Stimulated activated CD4-positive, alpha-beta T cell treated with anti-CD3 and anti-CD28 coated beads, Interleukin-12 subunit alpha, Interleukin-12 subunit beta, amount 100 ng/mL, for 24 hours (primary cell): ENCODE data around the gene FIGNL2.

ENCODE experiments used
- DNase-seq, 2 experiments: peaks; one replicate each; pipeline ENCODE4 v3.0.0-alpha.2; 2020; ENCODE audit warnings: low read depth in 2 of 2

Gene FIGNL2

DNA sequence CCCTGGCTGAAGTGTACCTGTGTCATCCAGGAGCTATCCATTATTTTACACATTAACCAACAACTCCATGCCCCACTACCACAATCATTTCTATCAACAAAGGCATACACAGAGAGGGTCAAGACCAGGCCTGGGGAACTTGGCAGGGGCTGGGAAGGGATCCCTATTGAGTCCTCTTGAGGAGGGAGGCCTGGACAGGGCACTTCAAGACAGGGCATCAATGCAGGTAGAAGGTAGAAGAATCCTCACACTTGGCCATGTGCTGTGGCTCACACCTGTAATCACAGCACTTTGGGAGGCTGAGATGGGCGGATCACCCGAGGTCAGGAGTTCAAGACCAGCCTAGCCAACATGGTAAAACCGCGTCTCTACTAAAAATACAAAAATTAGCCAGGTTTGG, 26.0 kb upstream of the FIGNL2 start:
- DNase-seq: no peak

DNA sequence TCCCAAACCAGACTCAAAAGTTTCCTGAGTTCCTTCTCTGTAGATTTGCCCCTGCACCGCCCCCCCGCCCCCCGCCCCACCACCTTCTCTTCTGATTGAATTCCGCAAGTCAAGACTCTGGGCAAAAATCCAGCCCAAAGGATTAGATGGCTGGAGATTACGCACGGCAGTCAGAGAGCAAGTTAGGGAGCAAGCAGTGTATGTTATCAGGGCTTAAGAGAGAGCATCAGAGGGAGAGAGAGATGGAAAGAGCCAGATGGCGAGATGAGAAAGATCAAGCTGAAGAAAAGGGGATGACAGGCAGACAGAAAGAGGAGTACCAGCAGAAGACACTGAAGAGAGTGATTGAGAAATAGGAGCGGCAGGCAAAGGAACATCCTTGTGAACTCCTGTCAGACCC, 25.5 kb upstream of the FIGNL2 start:
- no peak for DNase-seq

DNA sequence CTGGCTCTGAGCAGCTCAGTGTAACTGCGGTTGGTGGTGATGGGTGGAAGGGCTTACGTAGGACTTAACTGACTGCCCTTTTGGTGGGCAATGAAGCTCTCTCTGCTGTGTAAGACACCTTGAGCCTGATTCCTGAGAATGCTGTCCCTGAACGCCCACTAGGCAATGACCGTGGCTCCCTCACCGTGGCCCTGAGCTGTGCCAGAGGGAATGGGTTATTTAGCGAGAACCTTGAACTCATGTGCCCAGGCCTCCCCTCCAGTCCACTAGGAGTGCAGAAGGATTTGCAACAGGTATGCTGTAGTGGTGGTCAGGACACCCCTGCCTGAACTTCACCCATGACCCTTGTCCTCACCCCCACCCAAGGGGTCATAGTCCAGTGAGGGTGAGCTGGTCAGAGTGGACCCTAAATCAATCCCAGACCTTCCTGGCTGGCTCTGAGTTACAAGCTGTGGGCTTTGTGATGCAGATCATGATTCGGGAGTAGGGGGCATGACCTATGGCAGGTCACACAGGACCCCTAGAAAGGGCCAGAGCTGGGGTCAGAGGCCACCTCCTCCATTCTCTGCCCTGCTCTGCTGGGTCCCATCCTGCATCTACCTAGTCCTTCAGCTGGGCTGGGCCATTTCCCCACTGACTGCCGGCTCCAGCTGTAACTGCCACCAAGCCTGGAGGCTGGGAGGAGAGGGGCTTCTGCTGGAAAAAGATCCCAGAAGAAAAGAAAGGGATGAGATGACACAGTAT, 24.9 kb upstream of the FIGNL2 start:
- DNase-seq: no peak

DNA sequence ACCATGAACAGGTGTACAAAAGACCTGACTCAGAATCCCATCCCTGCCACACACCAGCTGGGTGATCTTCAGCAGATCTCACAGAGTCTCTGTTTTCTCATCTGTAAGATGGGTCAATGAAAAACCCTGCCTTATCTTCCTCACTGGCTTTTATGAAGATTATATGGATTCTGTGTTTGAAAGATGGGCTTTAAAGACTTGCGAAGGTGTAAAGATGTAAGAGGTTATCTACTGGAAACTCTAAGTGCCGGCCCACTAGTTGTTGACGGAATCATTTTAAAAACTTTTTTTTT, 24.1 kb upstream of the FIGNL2 start:
- DNase-seq: no peak

DNA sequence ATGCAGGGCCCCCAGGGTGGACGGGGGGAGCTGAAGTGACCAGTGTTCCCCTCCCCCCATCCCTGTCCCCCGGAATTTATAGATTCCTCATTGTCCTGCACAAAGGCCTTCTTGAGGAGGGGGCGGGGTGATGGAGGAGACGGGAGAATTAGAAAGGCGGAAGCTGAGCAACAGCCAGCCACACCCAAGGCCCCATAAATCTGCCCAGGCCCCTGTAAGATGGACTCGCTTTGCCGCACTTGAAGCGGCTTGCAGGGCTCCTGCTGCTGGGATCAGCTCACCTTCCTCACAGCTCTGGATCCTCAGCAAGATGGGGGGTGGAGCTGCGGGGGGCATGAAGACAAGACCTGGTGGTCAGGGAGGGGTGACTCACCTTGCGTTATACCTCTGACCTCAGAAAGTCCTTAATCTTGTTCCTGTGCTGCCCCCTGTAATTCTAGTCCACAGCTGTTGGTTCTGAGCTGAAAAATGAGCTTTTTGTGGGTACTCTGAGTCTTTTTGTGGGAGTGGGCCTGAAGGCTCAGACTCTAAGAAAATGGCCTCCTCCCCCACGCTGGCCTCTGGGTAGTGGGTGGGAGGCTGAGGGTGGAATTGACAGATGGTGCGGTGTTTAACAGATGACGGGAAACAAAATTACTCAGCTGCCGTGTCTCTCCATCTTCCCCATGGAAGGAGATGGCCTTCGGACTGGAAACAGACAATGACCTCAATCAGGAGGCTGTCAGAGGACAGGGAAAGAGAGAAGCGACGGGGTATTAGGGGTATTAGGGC, 23.6 kb upstream of the FIGNL2 start:
- DNase-seq: no peak

DNA sequence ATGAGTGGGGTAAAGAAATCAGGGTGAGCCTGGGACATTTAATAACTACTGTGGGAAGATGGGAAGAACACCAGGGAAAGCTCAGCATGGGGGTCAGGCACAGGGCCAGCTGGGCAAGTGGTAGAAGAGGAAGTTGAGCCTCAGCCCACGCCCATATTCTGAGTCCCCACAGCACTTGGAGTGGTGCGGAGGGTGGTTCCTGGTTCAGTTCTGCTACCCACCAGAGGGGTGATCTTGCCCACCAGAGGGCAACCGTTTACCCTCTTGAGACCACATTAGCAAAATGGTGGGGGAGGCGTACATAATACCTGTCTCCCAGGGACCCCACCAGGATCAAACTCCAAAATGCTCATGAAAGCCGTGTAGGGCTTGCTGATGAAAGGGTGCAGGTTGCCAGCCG, 22.6 kb upstream of the FIGNL2 start:
- no peak for DNase-seq

DNA sequence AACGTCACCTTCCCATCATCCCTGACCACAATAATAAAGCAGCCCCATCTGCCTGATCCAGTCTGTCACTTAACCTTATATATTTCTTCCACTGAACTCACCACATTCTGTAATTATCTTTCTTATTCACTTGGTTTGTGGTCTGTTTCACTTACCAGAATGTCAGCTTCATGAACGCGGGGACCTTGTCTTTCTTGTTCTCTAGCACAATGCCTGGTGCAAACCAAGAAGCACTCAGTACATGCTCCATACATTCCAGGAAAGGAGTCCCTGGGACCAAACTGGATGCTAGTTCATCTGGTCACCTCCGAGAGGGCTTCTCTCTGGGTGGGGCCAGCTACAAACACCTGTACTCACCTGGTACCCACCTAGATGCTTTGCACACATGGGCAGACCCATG, 22.0 kb upstream of the FIGNL2 start:
- DNase-seq: no peak

DNA sequence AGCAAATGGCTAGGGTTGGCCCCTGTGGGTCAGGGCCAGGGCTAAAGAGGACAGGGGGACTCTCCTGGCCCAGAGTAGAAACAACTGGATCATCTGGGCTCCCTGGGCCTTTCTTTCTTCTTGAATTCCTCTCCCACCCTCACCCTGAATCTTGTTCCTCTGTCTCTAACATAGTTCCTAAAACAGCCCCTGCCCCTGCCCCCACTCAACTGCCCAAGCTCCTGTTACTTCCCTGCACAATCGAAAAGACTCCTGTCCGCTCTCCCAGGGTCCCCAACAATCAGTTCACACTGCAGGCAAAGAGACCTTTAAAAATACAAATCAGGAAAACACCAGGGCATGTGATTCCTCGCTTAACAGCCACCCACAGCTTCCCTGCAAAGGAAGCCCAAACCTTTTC, 21.4 kb upstream of the FIGNL2 start:
- no peak for DNase-seq

DNA sequence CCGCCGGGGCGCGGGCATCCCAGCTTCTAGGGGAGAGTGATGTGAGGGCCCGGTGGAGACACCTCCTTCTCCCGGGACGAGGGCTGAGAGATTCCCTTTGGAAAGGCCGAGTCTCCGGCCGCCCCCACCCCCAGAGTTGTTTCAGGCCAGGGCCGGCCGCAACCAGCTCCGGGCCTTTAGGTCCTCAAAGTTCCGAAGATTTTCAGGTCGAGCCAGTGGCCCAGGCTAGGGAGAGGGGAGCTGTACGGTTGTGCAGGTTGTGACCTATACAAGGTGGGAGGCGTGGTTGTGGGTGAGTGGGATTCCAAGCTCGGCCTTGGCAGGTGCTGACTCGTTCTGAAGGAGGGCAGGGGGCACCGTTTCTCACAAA, 21.0 kb upstream of the FIGNL2 start:
- no peak for DNase-seq

DNA sequence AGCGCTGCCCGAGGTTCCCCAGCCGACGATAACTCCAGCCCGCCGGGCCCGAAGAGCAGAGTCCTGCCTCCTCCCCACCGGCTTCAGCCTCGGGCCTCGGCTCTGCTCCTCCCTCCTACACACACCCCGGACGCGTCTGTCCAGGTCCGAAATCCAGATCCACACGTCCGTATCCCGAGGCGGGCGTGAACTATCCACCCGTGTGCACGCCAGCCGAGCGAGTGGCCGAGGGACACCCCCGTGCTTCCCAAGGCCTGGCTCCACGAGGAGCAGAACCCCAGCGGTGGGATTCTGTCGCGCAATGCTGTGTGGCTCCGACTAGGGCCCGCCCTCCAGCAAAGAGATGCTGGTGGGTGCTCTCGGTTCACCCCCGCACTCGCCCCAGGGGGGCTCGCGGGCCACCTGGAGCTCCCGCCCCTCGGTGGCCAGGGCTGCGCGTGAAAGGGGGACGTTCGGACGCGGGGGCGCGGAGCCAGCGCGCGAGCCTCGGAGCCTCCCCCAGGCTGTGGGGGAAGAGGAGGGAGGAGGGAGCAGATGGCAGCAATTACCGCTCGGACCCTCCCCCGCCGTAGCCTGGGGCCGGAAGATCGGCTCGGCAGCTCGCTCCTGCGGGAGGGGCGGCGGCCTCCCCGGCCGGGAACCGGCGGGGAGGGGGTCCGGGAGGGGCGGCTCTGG, 20.4 kb upstream of the FIGNL2 start:
- no peak for DNase-seq

DNA sequence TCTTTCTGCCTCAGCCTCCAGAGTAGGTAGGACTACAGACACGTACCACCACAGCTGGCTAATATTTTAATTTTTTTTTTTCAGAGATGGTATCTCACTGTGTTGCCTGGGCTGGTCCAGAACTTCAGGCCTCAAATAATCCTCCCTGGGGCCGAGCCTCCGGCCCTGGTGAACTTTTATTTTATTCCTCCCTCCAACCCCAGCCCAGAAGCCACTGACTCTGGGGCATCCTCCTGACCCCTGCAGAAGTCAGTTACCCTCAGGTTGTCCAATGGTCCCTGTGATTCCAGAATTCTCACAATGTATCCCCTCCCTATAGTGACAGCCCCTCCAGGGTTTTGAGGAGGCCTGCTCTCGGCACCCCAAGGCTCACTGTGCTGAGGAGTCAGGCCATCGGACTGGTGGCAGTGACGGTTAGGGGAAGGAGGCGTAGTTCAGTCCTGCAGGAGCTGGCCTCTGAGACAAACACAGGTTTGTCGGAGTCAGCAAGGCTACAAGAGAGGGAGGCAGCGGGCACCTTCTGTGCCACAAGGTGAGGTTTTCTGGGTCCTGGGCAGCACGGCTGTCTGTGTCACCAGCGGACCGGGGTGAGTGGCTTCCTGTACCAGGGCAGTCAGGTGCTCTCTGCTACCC, 19.4 kb upstream of the FIGNL2 start:
- DNase-seq: no peak

DNA sequence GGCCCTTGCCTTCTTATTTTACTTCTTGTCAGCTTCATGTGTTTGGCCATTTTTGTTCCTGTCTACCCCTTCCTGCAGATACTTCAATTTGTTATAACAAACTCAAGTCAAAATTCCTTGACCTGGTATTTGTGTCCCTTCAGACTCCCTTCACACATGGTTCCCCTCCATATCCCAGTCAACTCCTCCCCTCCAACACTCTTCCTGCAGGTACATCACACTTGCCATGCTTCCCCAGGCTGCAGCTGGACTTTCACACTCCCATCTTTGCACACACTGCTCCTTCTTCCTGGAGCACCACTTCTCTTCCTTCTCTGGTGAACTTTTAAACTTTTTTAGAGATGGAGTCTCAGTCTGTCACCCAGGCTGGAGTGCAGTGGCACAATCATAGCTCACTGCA, 18.9 kb upstream of the FIGNL2 start:
- no peak for DNase-seq

DNA sequence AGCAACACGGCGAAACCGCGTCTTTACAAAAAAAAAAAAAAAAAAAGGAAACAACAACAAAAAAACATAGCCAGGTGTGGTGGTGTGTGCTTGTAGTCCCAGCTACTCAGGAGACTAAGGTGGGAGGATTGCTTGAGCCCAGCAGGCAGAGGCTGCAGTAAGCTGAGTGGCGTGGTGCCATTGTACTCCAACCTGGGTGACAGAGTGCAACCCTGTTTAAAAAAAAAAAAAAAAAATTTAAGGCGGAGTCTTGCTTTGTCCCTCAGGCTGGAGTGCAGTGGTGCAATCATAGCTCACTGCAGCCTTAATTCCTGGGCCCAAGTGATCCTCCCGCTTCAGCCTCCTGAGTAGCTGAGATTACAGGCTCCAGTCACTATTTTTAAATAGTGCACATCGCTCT, 18.2 kb upstream of the FIGNL2 start:
- DNase-seq: no peak

DNA sequence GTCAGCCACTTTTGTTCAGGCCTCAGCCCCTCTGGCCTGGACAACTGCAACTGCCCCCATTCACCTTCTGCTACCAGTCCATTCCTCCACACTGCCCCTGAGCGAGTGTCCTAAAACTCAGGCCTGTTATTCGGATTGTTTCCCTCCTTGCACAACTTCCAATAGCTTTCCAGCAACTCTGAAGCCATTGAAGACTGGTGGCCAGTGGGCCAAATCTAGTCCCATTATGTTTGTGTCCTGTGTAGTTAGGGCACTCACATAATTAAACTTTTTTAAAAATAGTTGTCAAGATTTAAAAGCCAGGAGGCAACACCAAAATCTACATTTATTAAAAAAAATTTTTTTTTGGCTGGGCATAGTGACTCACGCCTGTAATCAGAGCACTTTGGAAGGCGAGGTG, 17.8 kb upstream of the FIGNL2 start:
- no peak for DNase-seq

DNA sequence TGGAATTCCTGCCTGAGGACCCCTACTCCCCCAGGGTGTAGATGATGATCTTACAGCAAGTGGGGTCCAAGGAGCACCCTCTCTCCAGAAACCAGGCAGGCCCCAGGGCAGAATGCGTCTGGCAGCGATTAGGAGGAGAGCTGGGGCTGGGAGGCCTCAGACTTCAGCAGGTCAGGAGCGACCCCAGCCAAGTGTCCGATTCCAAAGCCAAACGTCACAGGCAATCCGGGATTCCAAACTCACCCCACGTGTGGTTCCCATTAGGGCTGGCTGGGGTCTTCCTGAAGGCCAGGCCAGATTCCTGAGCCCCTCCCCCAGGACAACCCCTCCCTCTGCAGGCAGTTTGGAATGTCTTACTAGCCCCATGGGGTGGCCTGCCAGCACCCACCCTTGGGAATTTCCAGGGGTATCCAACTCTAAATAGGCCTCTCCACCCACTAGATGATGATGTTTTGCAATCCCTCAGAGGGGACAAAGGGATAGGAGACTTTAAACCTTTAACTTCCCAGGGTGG, 17.3 kb upstream of the FIGNL2 start:
- DNase-seq: no peak

DNA sequence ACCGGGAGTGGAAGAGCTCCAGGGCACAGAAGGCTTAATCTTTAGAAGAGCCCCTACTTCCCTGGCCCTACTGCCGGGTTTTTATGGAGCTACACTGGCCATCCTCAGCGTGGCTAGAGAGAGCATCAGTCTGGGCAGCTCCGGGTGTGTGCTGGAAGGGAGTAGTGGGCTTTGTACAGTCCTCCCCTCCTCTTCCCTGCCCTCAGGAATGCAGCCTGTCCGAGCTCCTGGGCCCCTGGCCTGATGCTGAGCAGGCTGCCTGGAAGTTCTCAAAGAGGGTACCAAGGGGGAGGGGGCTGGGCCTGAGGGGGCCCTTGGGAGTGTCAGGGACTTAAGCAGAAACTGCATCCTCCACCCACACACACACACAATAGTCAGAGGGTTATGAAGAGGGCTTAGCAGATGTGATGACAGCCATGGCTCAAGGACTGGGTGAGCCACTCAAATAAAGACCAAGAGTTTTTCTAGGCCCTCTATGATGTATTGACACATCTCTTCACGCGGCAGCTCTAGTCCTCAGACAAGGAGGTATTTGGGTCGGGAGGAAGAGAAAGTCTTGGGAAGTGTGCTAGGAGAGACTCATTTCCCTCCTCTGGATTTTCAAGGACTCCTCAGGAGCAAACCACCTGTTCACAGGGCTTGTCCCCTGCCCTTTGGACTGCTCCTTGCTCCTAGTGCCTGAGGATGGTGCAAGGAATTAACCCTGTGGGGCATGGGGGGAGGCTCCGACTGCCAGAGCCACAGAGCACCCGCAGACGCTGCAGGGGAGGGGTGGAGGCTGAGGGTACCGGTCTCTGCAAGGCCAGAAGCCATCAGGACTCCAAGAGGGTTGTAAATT, 16.5 kb upstream of the FIGNL2 start:
- no peak for DNase-seq

DNA sequence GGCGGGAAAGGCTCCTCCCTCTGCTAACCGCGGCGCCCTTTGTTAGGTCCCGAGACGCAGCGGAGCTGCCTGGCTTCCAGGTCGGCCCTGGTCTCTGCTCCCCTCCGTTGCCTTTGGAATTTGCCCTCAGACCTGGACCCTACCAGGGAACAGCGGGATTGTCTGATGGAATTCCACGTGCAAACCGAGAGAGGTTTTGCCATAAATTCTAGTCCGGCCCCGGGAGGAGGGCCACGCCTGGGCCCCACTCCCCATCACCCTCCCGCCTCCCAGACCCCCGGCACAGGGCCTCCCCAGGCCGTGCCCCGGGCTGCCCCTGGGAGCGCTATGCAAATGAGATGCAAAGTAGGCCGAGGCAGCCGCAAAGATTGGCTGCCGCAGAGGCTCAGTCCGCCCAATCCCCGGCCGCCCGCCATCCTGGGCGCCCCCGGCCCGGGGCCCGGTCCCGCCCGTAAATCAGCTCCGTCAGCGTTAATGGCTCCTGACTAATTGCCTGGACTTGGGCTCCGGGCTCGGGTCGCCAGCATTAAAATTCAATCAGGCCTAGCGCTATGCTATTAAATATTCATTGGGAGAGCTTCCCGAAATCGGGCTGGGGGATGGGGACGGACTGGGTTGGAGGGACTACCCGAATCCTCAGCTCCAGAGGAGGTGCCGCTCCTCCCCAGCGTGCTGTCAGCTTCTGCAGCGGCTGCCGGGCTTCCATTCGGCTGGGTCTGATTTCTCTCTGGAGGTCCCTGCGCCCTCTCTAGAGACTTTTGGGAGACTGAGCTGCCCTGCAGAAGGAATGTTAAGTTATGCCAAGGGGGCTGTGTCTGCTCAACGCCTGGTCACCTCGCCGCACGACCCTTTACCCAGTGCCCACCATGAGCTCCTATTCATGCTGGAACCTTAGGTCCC, 15.7 kb upstream of the FIGNL2 start:
- DNase-seq: peak; percentile 10 to 32

DNA sequence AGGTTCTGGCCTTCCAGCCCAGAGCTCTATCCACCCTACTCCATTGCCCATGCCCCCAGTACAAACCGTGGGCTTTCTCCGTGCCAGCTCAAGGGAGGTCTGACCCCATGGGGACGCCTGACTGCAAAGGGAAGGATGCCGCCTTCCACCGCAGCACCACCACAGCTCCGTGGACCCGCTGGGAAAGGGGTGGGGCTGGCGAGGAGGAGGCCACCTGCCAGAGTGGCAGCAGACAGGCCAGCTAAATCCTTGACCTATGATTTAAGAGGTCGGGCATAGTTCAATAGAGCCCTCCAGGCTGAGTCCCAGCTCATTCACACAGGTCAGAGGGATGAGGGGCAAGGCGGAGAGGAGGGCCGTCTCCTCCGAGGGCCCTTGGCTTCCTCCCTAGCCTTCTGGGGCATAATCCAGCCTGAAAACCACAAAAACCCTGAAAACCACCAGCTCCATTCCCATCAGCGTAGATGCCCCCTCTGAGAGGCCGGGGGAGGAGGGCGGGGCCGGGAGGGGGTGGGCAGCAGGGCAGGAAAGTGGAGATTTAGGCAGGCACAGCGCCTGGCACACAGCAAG, 14.9 kb upstream of the FIGNL2 start:
- no peak for DNase-seq

DNA sequence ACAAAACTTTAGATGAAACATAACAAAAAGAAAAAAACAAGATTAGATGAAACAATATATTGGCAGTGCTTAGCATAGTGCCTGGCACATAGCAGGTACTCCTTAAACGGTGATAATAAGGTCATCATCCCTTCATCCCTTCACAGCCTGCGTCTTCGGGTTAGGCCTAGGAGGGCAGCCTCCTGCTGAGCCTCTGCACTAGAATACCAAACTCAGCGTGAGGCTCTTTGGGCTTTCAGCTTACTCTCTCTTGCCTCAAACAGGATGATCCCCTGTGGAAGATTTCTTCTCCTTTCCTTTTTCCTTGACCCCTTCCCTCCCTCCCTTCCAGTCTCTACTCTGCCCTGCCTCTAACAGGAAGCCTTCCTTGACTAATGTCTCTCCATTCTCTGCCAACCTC, 14.4 kb upstream of the FIGNL2 start:
- DNase-seq: no peak

DNA sequence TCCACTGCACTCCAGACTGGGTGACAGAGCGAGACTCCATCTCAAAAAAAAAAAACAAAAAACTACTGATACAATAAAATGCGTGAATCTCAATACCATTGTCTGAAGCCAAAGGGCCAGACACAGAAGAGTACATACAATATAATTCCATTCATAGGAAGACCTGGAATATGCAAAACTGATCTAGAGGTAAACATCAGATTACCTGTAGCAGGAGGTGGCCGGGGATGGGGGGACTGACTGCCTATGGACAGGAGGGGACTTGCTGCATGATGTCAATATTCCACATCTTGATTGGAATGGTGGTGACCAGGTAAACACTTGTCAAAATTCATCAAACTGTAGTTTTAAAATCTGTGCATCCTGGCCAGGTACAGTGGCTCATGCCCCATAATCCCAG, 12.5 kb upstream of the FIGNL2 start:
- no peak for DNase-seq
